ENCODE results near the gene CHST6. TPM values are rescaled to one million over a fixed set of nuclear protein-coding genes. Genes with fewer than 3 reads are reported as not detected.

Gene CHST6
- total RNA-seq = 0.77 and 1.7 TPM in 2 replicates

GRCh38 chr16:75495076-75495674 lies at the start of gene CHST6:
TSS of gene CHST6 (minus strand) at chr16:75495441. CDS start at chr16:75479828, 15,613 bp downstream.

GRCh38 chr16:75535901-75536300 lies 40.7 kb upstream of the CHST6 start, which contains the start of gene CHST5:
TSS of gene CHST5 (minus strand) at chr16:75536108. CDS start at chr16:75530384, 5,724 bp downstream.

GRCh38 chr16:75464122-75464918 lies 30.9 kb downstream of the CHST6 start, which contains the start of gene TMEM170A:
TSS of gene TMEM170A (minus strand) at chr16:75464689. CDS start at chr16:75464600, 89 bp downstream.

GRCh38 chr16:75432828-75433731 lies 62.2 kb downstream of the CHST6 start, which contains the start of gene CFDP1:
TSS of gene CFDP1 (minus strand) at chr16:75433503. CDS start at chr16:75433352, 151 bp downstream.

Other genes starting within 250 kb of the CHST6 start
- 48.5 and 51.0 TPM in 2 replicates for gene BCAR1, start 243.8 kb downstream of the CHST6 start, total RNA-seq
- 52.5 and 54.4 TPM in 2 replicates for gene CFDP1, start 61.9 kb downstream of the CHST6 start, total RNA-seq
- 18.4 and 22.0 TPM in 2 replicates for gene TMEM170A, start 30.8 kb downstream of the CHST6 start, total RNA-seq
- not detected in 2 replicates for gene CHST5, start 40.7 kb upstream of the CHST6 start, total RNA-seq
- gene TMEM231, start 60.8 kb upstream of the CHST6 start, total RNA-seq = 11.7 and 12.1 TPM in 2 replicates
- 35.9 and 42.8 TPM in 2 replicates for gene GABARAPL2, start 70.9 kb upstream of the CHST6 start, total RNA-seq
- 44.8 and 55.2 TPM in 2 replicates for gene ADAT1, start 127.8 kb upstream of the CHST6 start, total RNA-seq
- 134 and 196 TPM in 2 replicates for gene KARS1, start 152.2 kb upstream of the CHST6 start, total RNA-seq
- 51.6 and 61.2 TPM in 2 replicates for gene TERF2IP, start 152.3 kb upstream of the CHST6 start, total RNA-seq
- not detected in 2 replicates for gene CPHXL2, start 181.6 kb upstream of the CHST6 start, total RNA-seq
- not detected in 2 replicates for gene DUXB, start 206.0 kb upstream of the CHST6 start, total RNA-seq
- not detected in 2 replicates for gene CPHXL, start 231.0 kb upstream of the CHST6 start, total RNA-seq

All from regular cardiac myocyte (primary cell).